Measurements from ENCODE around the gene C8G. TPM values are rescaled to one million over a fixed set of nuclear protein-coding genes. Genes with fewer than 3 reads are reported as not detected.

C8G gene
- total RNA-seq, 1 donor from 2014 or later: 0.79 TPM

GRCh38 chr9:136926749-136927148, 18.3 kb upstream of the C8G start:
- H3K36me3 ChIP-seq (ENCODE audit: control insufficient read depth, insufficient read depth, low read length): peaks cover 10% of the 10 kb centered on the region
- no peak for DNase-seq (ENCODE audit: low read depth)
- H3K27me3 ChIP-seq (ENCODE audit: control insufficient read depth, insufficient read depth, low read length): no peaks in the 10 kb centered on the region
- TF ChIP-seq CTCF (IDR thresholded peaks at IDR 0.05; ENCODE audit: insufficient read depth, low read length, severe bottlenecking): no peak
- FAIRE-seq: no peak
- no peak overlapping the region for H3K4me3 ChIP-seq (ENCODE audit: low read depth, low read length)

- Histone ChIP-seq H3K36me3 (ENCODE audit: control insufficient read depth, insufficient read depth, low read length) (peaks cover 9% of the 10 kb centered on the region), H3K27me3 (ENCODE audit: control insufficient read depth, insufficient read depth, low read length) (no peaks in the 10 kb centered on the region), H3K4me3 (ENCODE audit: low read depth, low read length) (no peak overlapping the region)
- DNase-seq (ENCODE audit: low read depth): no peak
- TF ChIP-seq CTCF (IDR thresholded peaks at IDR 0.05; ENCODE audit: insufficient read depth, low read length, severe bottlenecking): no peak
- no peak for FAIRE-seq
Observed at GRCh38 chr9:136927343-136928271, 17.4 kb upstream of the C8G start.

GRCh38 chr9:136928591-136928990, 16.5 kb upstream of the C8G start:
- no peak for DNase-seq (ENCODE audit: low read depth)
- Histone ChIP-seq H3K27me3 (ENCODE audit: control insufficient read depth, insufficient read depth, low read length) (no peaks in the 10 kb centered on the region), H3K4me3 (ENCODE audit: low read depth, low read length) (no peak overlapping the region), H3K36me3 (ENCODE audit: control insufficient read depth, insufficient read depth, low read length) (peaks cover 9% of the 10 kb centered on the region)
- FAIRE-seq: no peak
- TF ChIP-seq CTCF (IDR thresholded peaks at IDR 0.05; ENCODE audit: insufficient read depth, low read length, severe bottlenecking): no peak

GRCh38 chr9:136930014-136930413, 15.0 kb upstream of the C8G start:
- Histone ChIP-seq H3K27me3 (ENCODE audit: control insufficient read depth, insufficient read depth, low read length) (no peaks in the 10 kb centered on the region), H3K4me3 (ENCODE audit: low read depth, low read length) (no peak overlapping the region), H3K36me3 (ENCODE audit: control insufficient read depth, insufficient read depth, low read length) (peaks cover 6% of the 10 kb centered on the region)
- TF ChIP-seq CTCF (IDR thresholded peaks at IDR 0.05; ENCODE audit: insufficient read depth, low read length, severe bottlenecking): no peak
- DNase-seq (ENCODE audit: low read depth) (no peak), FAIRE-seq (no peak)

GRCh38 chr9:136931611-136932130, 13.4 kb upstream of the C8G start:
- DNase-seq (ENCODE audit: low read depth) (peak; percentile 17), FAIRE-seq (no peak)
- Histone ChIP-seq H3K27me3 (ENCODE audit: control insufficient read depth, insufficient read depth, low read length) (no peaks in the 10 kb centered on the region), H3K4me3 (ENCODE audit: low read depth, low read length) (no peak overlapping the region), H3K36me3 (ENCODE audit: control insufficient read depth, insufficient read depth, low read length) (peaks cover 1% of the 10 kb centered on the region)
- no peak for TF ChIP-seq CTCF (IDR thresholded peaks at IDR 0.05; ENCODE audit: insufficient read depth, low read length, severe bottlenecking)
